Measurements from ENCODE around the gene CA12. TPM values are rescaled to one million over a fixed set of nuclear protein-coding genes. Genes with fewer than 3 reads are reported as not detected.

Gene CA12
- total RNA-seq, 2 donors from 2014 or later = 1.3 to 5.5 TPM

- no peak for DNase-seq (ENCODE audit: low spot score)
- Histone ChIP-seq H3K27me3 (no peaks in the 10 kb centered on the region), H3K9me3 (no peaks in the 10 kb centered on the region), H3K4me3 (no peak overlapping the region), H3K27ac (no peak overlapping the region), H3K4me1 (no peaks in the 10 kb centered on the region), H3K36me3 (peaks cover 28% of the 10 kb centered on the region)
- no peak for TF ChIP-seq CTCF (IDR thresholded peaks at IDR 0.05)
Observed at GRCh38 chr15:63301088-63301487, 80.6 kb downstream of the CA12 start.

GRCh38 chr15:63299943-63300575, 81.6 kb downstream of the CA12 start:
- no peaks in the 10 kb centered on the region for H3K4me1 ChIP-seq
- TF ChIP-seq CTCF (IDR thresholded peaks at IDR 0.05) = no peak
- DNase-seq (ENCODE audit: low spot score) = no peak
- no peaks in the 10 kb centered on the region for H3K27me3 ChIP-seq
- no peak overlapping the region for H3K27ac ChIP-seq
- no peaks in the 10 kb centered on the region for H3K9me3 ChIP-seq
- no peak overlapping the region for H3K4me3 ChIP-seq
- H3K36me3 ChIP-seq = peaks cover 18% of the 10 kb centered on the region

DNA sequence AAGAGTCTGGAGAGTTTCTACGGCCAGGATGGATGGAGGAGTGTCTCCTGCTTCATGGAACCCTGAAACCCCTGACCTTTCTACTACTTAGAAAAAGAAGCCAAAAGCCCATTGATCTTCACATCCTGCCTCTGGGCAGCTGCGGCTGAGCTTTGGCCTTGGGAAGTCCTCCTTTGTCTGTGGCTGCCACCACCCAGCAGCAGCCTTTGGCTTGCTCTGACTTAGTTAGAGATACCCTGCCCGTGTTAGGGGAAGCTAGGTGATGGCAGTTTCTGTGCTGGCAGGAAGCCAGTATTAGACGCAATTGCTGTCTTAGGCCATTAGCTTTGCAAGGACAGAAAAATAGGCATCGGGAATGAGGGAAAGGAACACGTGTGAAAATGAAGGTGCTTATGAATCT, 85.5 kb downstream of the CA12 start:
- Histone ChIP-seq H3K4me3 (no peak overlapping the region), H3K27ac (no peak overlapping the region), H3K9me3 (no peaks in the 10 kb centered on the region), H3K4me1 (peaks cover 0 to 2% of the 10 kb centered on the region in 2 donors), H3K27me3 (no peaks in the 10 kb centered on the region), H3K36me3 (no peaks in the 10 kb centered on the region)
- DNase-seq (ENCODE audit: low spot score) = no peak
- TF ChIP-seq CTCF (IDR thresholded peaks at IDR 0.05) = no peak

DNA sequence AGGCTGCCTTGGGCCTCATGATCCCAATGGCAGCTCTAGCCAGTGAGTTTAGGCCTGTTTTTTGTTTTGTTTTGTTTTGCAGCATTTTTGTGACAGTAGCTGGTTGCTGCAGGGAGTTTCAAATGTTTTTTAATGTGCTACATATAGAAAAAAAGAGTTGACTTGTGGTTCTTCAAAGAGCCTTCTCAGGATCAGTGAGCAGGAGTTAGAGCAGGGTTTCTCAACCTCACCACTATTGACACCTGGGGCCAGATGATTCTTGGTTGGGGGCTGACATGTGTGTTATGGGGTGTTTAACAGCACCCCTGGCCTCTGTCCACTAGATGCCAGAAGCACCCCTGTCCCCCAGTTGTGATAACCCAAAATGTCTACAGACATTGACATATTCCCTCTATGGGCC, 86.3 kb downstream of the CA12 start:
- Histone ChIP-seq H3K4me3 (no peak overlapping the region), H3K36me3 (no peaks in the 10 kb centered on the region), H3K4me1 (peaks cover 0 to 8% of the 10 kb centered on the region in 2 donors), H3K27me3 (no peaks in the 10 kb centered on the region), H3K9me3 (no peaks in the 10 kb centered on the region), H3K27ac (no peak overlapping the region)
- DNase-seq (ENCODE audit: low spot score) = no peak
- no peak for TF ChIP-seq CTCF (IDR thresholded peaks at IDR 0.05)

DNA sequence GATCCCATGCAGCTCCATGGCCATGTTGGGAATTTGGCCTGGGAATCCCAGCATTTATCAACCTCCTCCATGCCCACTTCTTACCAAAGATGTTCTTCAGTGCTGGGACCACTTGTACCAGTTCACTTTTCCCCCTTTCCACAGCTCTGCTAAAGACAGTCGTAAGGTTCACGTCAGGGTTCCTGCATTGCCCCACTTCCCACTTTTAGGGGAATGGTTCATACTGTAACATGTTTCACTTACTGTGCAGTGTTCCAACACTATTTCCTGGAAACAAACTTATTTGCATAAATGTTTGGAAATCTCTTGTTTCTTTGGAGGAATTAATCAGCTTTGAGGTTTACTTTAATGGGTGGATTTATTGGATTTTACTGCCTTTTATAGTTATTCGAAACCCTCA, 87.3 kb downstream of the CA12 start:
- Histone ChIP-seq H3K4me1 (peaks cover 0 to 8% of the 10 kb centered on the region in 2 donors), H3K27me3 (no peaks in the 10 kb centered on the region), H3K36me3 (no peaks in the 10 kb centered on the region), H3K4me3 (no peak overlapping the region), H3K27ac (no peak overlapping the region), H3K9me3 (no peaks in the 10 kb centered on the region)
- no peak for DNase-seq (ENCODE audit: low spot score)
- no peak for TF ChIP-seq CTCF (IDR thresholded peaks at IDR 0.05)

DNA sequence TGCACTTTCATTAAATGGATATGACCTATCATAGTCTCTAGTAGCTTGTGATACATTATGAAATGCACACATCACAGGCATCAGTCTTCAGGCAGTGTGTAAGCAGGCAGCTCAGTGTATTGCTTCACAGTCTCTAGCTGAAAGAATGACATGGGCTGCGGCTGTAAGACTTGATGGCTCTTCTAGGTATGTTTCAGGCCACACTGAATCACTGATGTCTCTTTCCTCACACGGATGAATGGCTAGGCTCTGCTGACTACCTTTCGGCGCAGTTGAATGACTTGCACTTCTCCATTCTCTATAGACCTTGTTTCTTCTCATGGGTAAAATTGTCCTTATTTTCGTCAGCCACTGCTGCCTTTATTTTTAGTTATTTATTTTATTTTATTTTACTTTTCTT, 88.9 kb downstream of the CA12 start:
- DNase-seq (ENCODE audit: low spot score) = no peak
- H3K36me3 ChIP-seq = no peaks in the 10 kb centered on the region
- H3K4me3 ChIP-seq = no peak overlapping the region
- TF ChIP-seq CTCF (IDR thresholded peaks at IDR 0.05) = no peak
- H3K27ac ChIP-seq = no peak overlapping the region
- H3K27me3 ChIP-seq = no peaks in the 10 kb centered on the region
- H3K4me1 ChIP-seq = peaks cover 0 to 15% of the 10 kb centered on the region in 2 donors
- H3K9me3 ChIP-seq = no peaks in the 10 kb centered on the region

All from right atrium auricular region (tissue), 2 donors.